PC-9 (cell line): ENCODE results near the gene SLC25A21. TPM values are rescaled to one million over a fixed set of nuclear protein-coding genes. Genes with fewer than 3 reads are reported as not detected.

Experiments
- BruUV-seq: library from RNA; stranded (reverse); fragments of 400-500 nt; replicated peaks from 2 replicates; lab custom pipeline; 2021; lab: Mats Ljungman, UMichigan
- CTCF ChIA-PET: fragments of 300-600 bp; sonication (Branson Sonifier 250); formaldehyde crosslinking; loops from one replicate; lab custom pipeline; 2022; ENCODE audit warnings: antibody characterized with exemption; lab: Charles Lee
- POLR2A ChIA-PET: fragments of 300-600 bp; sonication (Branson Sonifier 250); formaldehyde crosslinking; loops from one replicate; lab custom pipeline; 2022; ENCODE audit warnings: antibody characterized with exemption; ENCODE audit not compliant: unreplicated experiment; lab: Charles Lee
- DNase-seq, 2 experiments: peaks; one replicate each; pipeline versions ENCODE4 v3.0.0 to v3.0.0-alpha.2; 2015 to 2022; ENCODE audit warnings: mixed read lengths in 1 of 2
- H2AFZ ChIP-seq: fragments of 200-600 bp; sonication (generic); 2 replicates; pipeline ENCODE4 v1.8.1; 2017; ENCODE audit warnings: antibody characterized with exemption
- H3F3A ChIP-seq: fragments of 200-600 bp; sonication (generic); 2 replicates; pipeline ENCODE4 v1.8.1; 2017; ENCODE audit warnings: antibody characterized with exemption, mild to moderate bottlenecking, low read depth; ENCODE audit not compliant: insufficient read depth
- H3K27ac ChIP-seq: fragments of 200-600 bp; sonication (generic); 2 replicates; pipeline ENCODE4 v1.6.1; 2016; ENCODE audit warnings: mixed run types
- H3K27me3 ChIP-seq: fragments of 200-600 bp; sonication (generic); 2 replicates; pipeline ENCODE4 v1.6.1; 2016; ENCODE audit warnings: low read depth, mixed run types; ENCODE audit not compliant: insufficient read depth
- H3K36me3 ChIP-seq: fragments of 200-600 bp; sonication (generic); 2 replicates; pipeline ENCODE4 v1.6.1; 2016; ENCODE audit warnings: low read depth, mixed run types
- H3K4me1 ChIP-seq: fragments of 200-600 bp; sonication (generic); replicated peaks from 2 replicates; pipeline ENCODE4 v1.6.1; 2016; ENCODE audit warnings: mixed run types; ENCODE audit not compliant: insufficient read depth
- H3K4me2 ChIP-seq: fragments of 200-600 bp; sonication (generic); 2 replicates; pipeline ENCODE4 v1.6.1; 2017; ENCODE audit warnings: mixed run types
- H3K4me3 ChIP-seq: fragments of 200-600 bp; sonication (generic); 2 replicates; pipeline ENCODE4 v1.6.1; 2016; ENCODE audit warnings: mixed run types
- H3K79me2 ChIP-seq: fragments of 200-600 bp; sonication (generic); 2 replicates; pipeline ENCODE4 v1.6.1; 2017; ENCODE audit warnings: low read depth, mixed run types
- H3K9me2 ChIP-seq: fragments of 200-600 bp; sonication (generic); 2 replicates; pipeline ENCODE4 v1.8.1; 2017; ENCODE audit warnings: mild to moderate bottlenecking; ENCODE audit not compliant: insufficient read depth
- H3K9me3 ChIP-seq: fragments of 200-600 bp; sonication (generic); 2 replicates; pipeline ENCODE4 v1.8.1; 2016; ENCODE audit warnings: low read depth; ENCODE audit not compliant: insufficient read depth
- H4K20me1 ChIP-seq: fragments of 200-600 bp; sonication (generic); 2 replicates; pipeline ENCODE4 v1.8.1; 2017; ENCODE audit not compliant: insufficient read depth
- EZH2 ChIP-seq: fragments of 200-600 bp; sonication (generic); IDR thresholded peaks from 2 replicates; pipeline ENCODE4 v1.8.0; 2017; ENCODE audit warnings: antibody characterized with exemption, low read depth
- intact Hi-C: fragments of 100-400 bp; cut with micrococcal nuclease; formaldehyde crosslinking; loops from one replicate; pipeline ENCODE4 v1.10.0; 2022; ENCODE audit not compliant: unreplicated experiment
- total RNA-seq: library from RNA; stranded (reverse); gene quantifications from 2 replicates; pipeline ENCODE4 v1.2.3, GENCODE V29; 2021
- TF ChIP-seq, protein P1 (sequence below): fragments of 200-600 bp; sonication (generic); conservative IDR thresholded peaks from 2 replicates; pipeline ENCODE4 v1.6.1; 2017; ENCODE audit warnings: mixed run types, antibody characterized with exemption, mild to moderate bottlenecking, moderate library complexity

SLC25A21 gene
- total RNA-seq, 1 experiment from 2014 or later = 3.2 TPM

GRCh38 chr14:37089410-37089809 is 83.0 kb downstream of the SLC25A21 start:
- H3K27ac ChIP-seq = no peak overlapping the region
- POLR2A ChIA-PET = no interaction called here
- no peaks in the 10 kb centered on the region for H3K79me2 ChIP-seq
- H3K4me2 ChIP-seq = no peak overlapping the region
- no TSS peak for BruUV-seq
- TF ChIP-seq, protein P1, sequence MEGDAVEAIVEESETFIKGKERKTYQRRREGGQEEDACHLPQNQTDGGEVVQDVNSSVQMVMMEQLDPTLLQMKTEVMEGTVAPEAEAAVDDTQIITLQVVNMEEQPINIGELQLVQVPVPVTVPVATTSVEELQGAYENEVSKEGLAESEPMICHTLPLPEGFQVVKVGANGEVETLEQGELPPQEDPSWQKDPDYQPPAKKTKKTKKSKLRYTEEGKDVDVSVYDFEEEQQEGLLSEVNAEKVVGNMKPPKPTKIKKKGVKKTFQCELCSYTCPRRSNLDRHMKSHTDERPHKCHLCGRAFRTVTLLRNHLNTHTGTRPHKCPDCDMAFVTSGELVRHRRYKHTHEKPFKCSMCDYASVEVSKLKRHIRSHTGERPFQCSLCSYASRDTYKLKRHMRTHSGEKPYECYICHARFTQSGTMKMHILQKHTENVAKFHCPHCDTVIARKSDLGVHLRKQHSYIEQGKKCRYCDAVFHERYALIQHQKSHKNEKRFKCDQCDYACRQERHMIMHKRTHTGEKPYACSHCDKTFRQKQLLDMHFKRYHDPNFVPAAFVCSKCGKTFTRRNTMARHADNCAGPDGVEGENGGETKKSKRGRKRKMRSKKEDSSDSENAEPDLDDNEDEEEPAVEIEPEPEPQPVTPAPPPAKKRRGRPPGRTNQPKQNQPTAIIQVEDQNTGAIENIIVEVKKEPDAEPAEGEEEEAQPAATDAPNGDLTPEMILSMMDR = no peak
- TF ChIP-seq EZH2 = no peak
- no peaks in the 10 kb centered on the region for H3F3A ChIP-seq
- H3K27me3 ChIP-seq = no peaks in the 10 kb centered on the region
- H3K9me2 ChIP-seq = no peaks in the 10 kb centered on the region
- H3K4me3 ChIP-seq = no peak overlapping the region
- H4K20me1 ChIP-seq = no peaks in the 10 kb centered on the region
- no peaks in the 10 kb centered on the region for H3K36me3 ChIP-seq
- DNase-seq = no peak
- intact Hi-C loops = no loop called here
- H2AFZ ChIP-seq = no peak overlapping the region
- CTCF ChIA-PET = interaction anchor here (0.7 kb wide), 1 partner anchor 19 kb away, joined by 3 read pairs; no protein-coding TSS in a partner anchor
- no peaks in the 10 kb centered on the region for H3K9me3 ChIP-seq
- no peaks in the 10 kb centered on the region for H3K4me1 ChIP-seq

DNA sequence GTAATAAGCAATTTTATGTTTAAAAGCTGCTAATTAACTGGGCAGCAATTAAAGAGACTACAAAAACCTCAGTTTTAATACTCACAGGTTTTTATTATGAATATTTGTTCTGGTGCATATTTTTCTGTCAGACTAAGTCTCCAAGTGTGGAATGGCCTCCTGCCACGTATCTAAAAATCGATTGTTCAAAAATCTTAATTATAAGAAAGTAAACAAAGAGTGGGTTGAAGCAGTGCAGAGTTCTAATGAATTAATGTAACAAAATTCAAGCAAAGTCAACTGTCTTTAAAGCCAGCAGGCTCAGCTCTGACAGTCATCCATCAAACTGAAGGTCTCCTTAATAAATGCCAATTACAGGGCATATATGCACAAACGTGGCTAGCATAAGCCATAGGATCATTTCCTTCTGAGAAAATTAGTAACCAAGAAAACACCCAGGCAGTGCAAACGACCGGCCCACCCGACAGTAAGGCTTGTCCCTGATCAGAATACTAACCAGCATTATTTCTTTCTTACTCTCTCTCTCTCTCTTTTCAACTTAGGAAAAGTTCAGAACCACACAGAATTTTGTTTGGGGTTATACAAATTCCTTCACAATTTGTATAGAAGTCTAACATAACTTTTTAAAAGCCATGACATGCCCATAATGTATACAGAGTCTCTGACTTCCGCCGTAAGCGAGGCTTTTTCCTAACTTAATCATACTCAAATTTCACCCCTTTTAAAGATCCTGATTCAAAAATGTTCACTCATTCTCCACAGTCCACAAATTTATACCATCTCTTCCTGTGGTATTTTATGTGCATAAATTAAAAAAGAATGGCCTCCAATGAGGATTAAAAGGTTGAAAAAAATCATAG is 83.8 kb downstream of the SLC25A21 start:
- Histone ChIP-seq H3K36me3 (no peaks in the 10 kb centered on the region), H2AFZ (no peak overlapping the region), H3K4me1 (no peaks in the 10 kb centered on the region), H3K4me2 (no peak overlapping the region), H3K9me2 (no peaks in the 10 kb centered on the region), H3K9me3 (no peaks in the 10 kb centered on the region), H3F3A (no peaks in the 10 kb centered on the region), H3K79me2 (no peaks in the 10 kb centered on the region), H3K27me3 (no peaks in the 10 kb centered on the region), H3K27ac (no peak overlapping the region), H3K4me3 (no peak overlapping the region), H4K20me1 (no peaks in the 10 kb centered on the region)
- DNase-seq = no peak
- intact Hi-C loops = no loop called here
- TF ChIP-seq, protein P1 = no peak
- no peak for TF ChIP-seq EZH2
- POLR2A ChIA-PET = no interaction called here
- no TSS peak for BruUV-seq
- CTCF ChIA-PET = no interaction called here

DNA sequence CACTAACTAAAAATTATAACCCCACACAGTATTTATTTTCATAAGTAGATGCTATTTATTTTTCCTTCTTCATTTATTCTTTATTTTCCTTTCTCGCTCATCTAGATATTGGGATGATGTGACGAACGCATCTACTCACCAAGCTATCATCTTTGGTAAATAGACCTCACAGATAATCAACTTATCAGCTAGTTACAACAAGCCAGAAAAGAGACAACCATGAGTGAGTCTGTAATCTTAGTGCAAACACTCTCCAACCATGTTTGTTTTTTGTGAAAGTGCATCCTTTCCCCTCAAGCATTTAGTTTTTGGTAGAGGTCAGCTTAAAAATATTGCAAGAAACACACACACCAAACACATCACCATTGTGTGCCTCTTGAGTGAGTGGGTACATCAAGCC is 84.9 kb downstream of the SLC25A21 start:
- peaks cover 6% of the 10 kb centered on the region; the same call in 1 of the 2 replicates for H3K4me1 ChIP-seq
- no peak overlapping the region for H2AFZ ChIP-seq
- ChIA-PET POLR2A (no interaction called here), CTCF (no interaction called here)
- no peak for DNase-seq
- H3K4me2 ChIP-seq = no peak overlapping the region
- intact Hi-C loops = no loop called here
- no peaks in the 10 kb centered on the region for H3K79me2 ChIP-seq
- H3K4me3 ChIP-seq = no peak overlapping the region
- BruUV-seq = no TSS peak
- H3K27ac ChIP-seq = no peak overlapping the region
- H3F3A ChIP-seq = no peaks in the 10 kb centered on the region
- H3K9me3 ChIP-seq = 0 out of 2 replicates have a peak, but pooled peaks cover 1% of the 10 kb centered on the region
- H3K36me3 ChIP-seq = no peaks in the 10 kb centered on the region
- TF ChIP-seq, protein P1 = no peak
- TF ChIP-seq EZH2 = no peak
- H3K27me3 ChIP-seq = no peaks in the 10 kb centered on the region
- no peaks in the 10 kb centered on the region for H4K20me1 ChIP-seq
- no peaks in the 10 kb centered on the region for H3K9me2 ChIP-seq
